GM12864 (cell line): ENCODE measurements around the gene HPD.

Experiments used
- DNase-seq: peaks from one replicate; pipeline ENCODE4 v3.0.0-alpha.2; 2011; ENCODE audit warnings: low read depth
- H3K4me3 ChIP-seq: 2 replicates; pipeline ENCODE4 v1.5.1; 2011; ENCODE audit warnings: mild to moderate bottlenecking, low read depth, low read length, control low read depth
- CTCF ChIP-seq: IDR thresholded peaks from 2 replicates; pipeline ENCODE4 v1.5.1; 2011; ENCODE audit warnings: low read depth, mild to moderate bottlenecking, moderate library complexity, low read length, control low read depth, inconsistent platforms; ENCODE audit errors: missing control alignments

HPD gene

GRCh38 chr12:121858662-121859572, at the start of gene HPD:
Gene HPD, minus strand, starts transcription at chr12:121858859. Its CDS starts 36 bp downstream, at chr12:121858823.
- TF ChIP-seq CTCF = no peak
- H3K4me3 ChIP-seq = no peak within 1 kb of the TSS
- no peak for DNase-seq

- DNase-seq = no peak
- TF ChIP-seq CTCF = no peak
- no peak overlapping the region for H3K4me3 ChIP-seq
These were observed 47.1 kb upstream of the HPD start for GRCh38 chr12:121905746-121906145.

- no peak for TF ChIP-seq CTCF
- H3K4me3 ChIP-seq = no peak overlapping the region
- no peak for DNase-seq
These were observed 44.5 kb upstream of the HPD start for GRCh38 chr12:121903202-121903601.

- H3K4me3 ChIP-seq = no peak overlapping the region
- no peak for TF ChIP-seq CTCF
- no peak for DNase-seq
These were observed 40.9 kb upstream of the HPD start for GRCh38 chr12:121899590-121899989.

GRCh38 chr12:121898287-121898686, 39.6 kb upstream of the HPD start:
- H3K4me3 ChIP-seq = no peak overlapping the region
- no peak for DNase-seq
- TF ChIP-seq CTCF = no peak

GRCh38 chr12:121894633-121895032, 36.0 kb upstream of the HPD start:
- peak; percentile 21 for TF ChIP-seq CTCF
- no peak for DNase-seq
- H3K4me3 ChIP-seq = no peak overlapping the region
